Activated B cell treated with CpG ODN at 0.5 μM for 24 hours (primary cell): Measurements from ENCODE around the gene ABCA7. TPM values are rescaled to one million over a fixed set of nuclear protein-coding genes. Genes with fewer than 3 reads are reported as not detected.

Experiments
- ATAC-seq: fragments of 200-7000 bp; cut with Tn5 transposase; one replicate; pipeline ENCODE4 v1.10.0; 2021; ENCODE audit warnings: low read depth, mild to moderate bottlenecking, moderate library complexity
- CTCF ChIA-PET: fragments of 350-600 bp; sonication (Branson Sonifier 250); formaldehyde crosslinking; loops from one replicate; lab custom pipeline; 2021; ENCODE audit warnings: antibody characterized with exemption; lab: Charles Lee
- POLR2A ChIA-PET: fragments of 350-600 bp; sonication (Branson Sonifier 250); formaldehyde crosslinking; loops from one replicate; lab custom pipeline; 2021; ENCODE audit warnings: antibody characterized with exemption; lab: Charles Lee
- DNase-seq: peaks from one replicate; pipeline ENCODE4 v3.0.0; 2022
- H3K27ac Mint-ChIP-seq: one replicate; pipeline ENCODE4 v1.8.0; 2020; ENCODE audit warnings: mixed read lengths
- H3K27me3 Mint-ChIP-seq: one replicate; pipeline ENCODE4 v1.8.0; 2021; ENCODE audit warnings: mixed read lengths
- H3K36me3 Mint-ChIP-seq: one replicate; pipeline ENCODE4 v1.8.0; 2021; ENCODE audit warnings: low read depth, mixed read lengths
- H3K4me1 Mint-ChIP-seq: one replicate; pipeline ENCODE4 v1.8.0; 2021; ENCODE audit warnings: mixed read lengths
- H3K4me3 Mint-ChIP-seq: one replicate; pipeline ENCODE4 v1.8.0; 2020; ENCODE audit warnings: mild to moderate bottlenecking, mixed read lengths
- H3K9me3 Mint-ChIP-seq: one replicate; pipeline ENCODE4 v1.8.0; 2020; ENCODE audit warnings: mixed read lengths
- CTCF ChIP-seq: fragments of 200-600 bp; IDR thresholded peaks from one replicate; pipeline ENCODE4 v1.8.0; 2022; ENCODE audit warnings: antibody characterized with exemption, mild to moderate bottlenecking
- intact Hi-C: fragments of 100-400 bp; cut with micrococcal nuclease; formaldehyde crosslinking; loops from one replicate; pipeline ENCODE4 v1.15.1; 2024
- total RNA-seq: library from RNA; stranded (reverse); gene quantifications from 2 replicates; pipeline ENCODE4 v1.2.3, GENCODE V29; 2022

The ABCA7 gene
- total RNA-seq, 1 donor from 2014 or later: 188 TPM

GRCh38 chr19:1057176-1057855 is 17.4 kb downstream of the ABCA7 start:
- Mint-ChIP-seq H3K27me3 (no peaks in the 10 kb centered on the region), H3K36me3 (peaks cover 52% of the 10 kb centered on the region), H3K4me1 (peaks cover 23% of the 10 kb centered on the region), H3K4me3 (no peak overlapping the region), H3K9me3 (peaks cover 6% of the 10 kb centered on the region), H3K27ac (peak overlapping the region; percentile 83)
- intact Hi-C loops: loop anchor here (2.0 kb wide), 2 partner anchors 17 to 29 kb away; partner anchors contain the start of gene ABCA7
- ATAC-seq: peak; percentile 70
- ChIA-PET POLR2A (interaction anchor here (0.5 to 3.6 kb wide), 11 partner anchors 10 to 212 kb away, joined by 3 to 25 read pairs (median 5); partner anchors contain the start of genes ABCA7, ARHGAP45 and CIRBP), CTCF (interaction anchor here (0.6 to 2.6 kb wide), 6 partner anchors 9 to 56 kb away, joined by 3 to 13 read pairs (median 4); partner anchors contain the start of genes ARHGAP45 and GPX4)
- no peak for TF ChIP-seq CTCF
- no peak for DNase-seq

- CTCF ChIA-PET: interaction anchor here (0.6 to 2.6 kb wide), 5 partner anchors 9 to 55 kb away, joined by 3 to 13 read pairs (median 5); partner anchors contain the start of genes ARHGAP45 and GPX4
- Mint-ChIP-seq H3K36me3 (peaks cover 49% of the 10 kb centered on the region), H3K27ac (peak overlapping the region; percentile 83), H3K4me1 (peaks cover 23% of the 10 kb centered on the region), H3K4me3 (no peak overlapping the region), H3K9me3 (peaks cover 6% of the 10 kb centered on the region), H3K27me3 (no peaks in the 10 kb centered on the region)
- POLR2A ChIA-PET: interaction anchor here (0.5 to 3.6 kb wide), 9 partner anchors 9 to 211 kb away, joined by 3 to 25 read pairs (median 6); partner anchors contain the start of genes ABCA7, ARHGAP45 and CIRBP
- TF ChIP-seq CTCF: no peak
- DNase-seq (no peak), ATAC-seq (peak; percentile 38)
- intact Hi-C loops: no loop called here
Measured at GRCh38 chr19:1058112-1058511, 18.2 kb downstream of the ABCA7 start.

DNA sequence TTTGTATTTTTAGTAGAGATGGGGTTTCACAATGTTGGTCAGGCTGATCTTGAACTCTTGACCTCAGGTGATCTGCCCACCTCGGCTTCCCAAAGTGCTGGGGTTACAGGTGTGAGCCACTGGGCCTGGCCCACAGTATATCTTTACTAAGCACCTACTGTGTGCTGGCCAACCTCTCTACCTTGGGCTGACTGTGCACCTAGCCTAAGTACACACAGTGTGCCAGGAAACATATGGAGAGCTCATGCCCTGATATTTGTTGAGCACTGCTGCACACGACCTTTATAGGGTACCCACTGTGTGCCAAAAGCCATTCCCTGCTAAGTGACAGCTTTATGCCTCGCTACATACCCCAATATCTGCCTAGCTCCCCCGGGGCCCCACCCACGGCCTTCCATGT is 20.8 kb downstream of the ABCA7 start:
- DNase-seq (no peak), ATAC-seq (no peak)
- ChIA-PET POLR2A (interaction anchor here (0.6 to 1.4 kb wide), 6 partner anchors 12 to 146 kb away, joined by 3 to 9 read pairs (median 3); no protein-coding TSS in a partner anchor), CTCF (no interaction called here)
- Mint-ChIP-seq H3K9me3 (peaks cover 6% of the 10 kb centered on the region), H3K4me3 (no peak overlapping the region), H3K4me1 (peaks cover 39% of the 10 kb centered on the region), H3K27ac (no peak overlapping the region), H3K36me3 (peaks cover 36% of the 10 kb centered on the region), H3K27me3 (no peaks in the 10 kb centered on the region)
- intact Hi-C loops: no loop called here
- no peak for TF ChIP-seq CTCF

DNA sequence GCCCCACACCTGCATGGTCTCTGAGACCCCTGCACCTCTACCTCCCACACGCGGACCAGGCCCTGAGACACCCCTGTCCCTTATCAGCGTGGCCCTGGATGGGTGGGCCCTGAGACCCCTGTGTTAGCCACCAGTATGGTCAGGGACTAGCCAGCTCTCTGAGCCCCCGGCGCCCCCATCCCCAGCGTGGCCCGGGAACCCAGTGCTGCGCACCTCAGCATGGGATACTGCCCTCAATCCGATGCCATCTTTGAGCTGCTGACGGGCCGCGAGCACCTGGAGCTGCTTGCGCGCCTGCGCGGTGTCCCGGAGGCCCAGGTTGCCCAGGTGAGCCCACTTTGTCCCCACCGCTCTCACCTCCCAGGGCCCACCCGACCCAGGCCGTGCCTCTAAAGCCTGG is 22.1 kb downstream of the ABCA7 start:
- ATAC-seq (no peak), DNase-seq (no peak)
- H3K4me3 Mint-ChIP-seq: no peak overlapping the region
- TF ChIP-seq CTCF: no peak
- H3K36me3 Mint-ChIP-seq: peaks cover 24% of the 10 kb centered on the region
- H3K27ac Mint-ChIP-seq: no peak overlapping the region
- no peaks in the 10 kb centered on the region for H3K9me3 Mint-ChIP-seq
- CTCF ChIA-PET: interaction anchor here (1.0 kb wide), 1 partner anchor 51 kb away, joined by 3 read pairs; no protein-coding TSS in a partner anchor
- POLR2A ChIA-PET: interaction anchor here (0.5 to 1.2 kb wide), 2 partner anchors 14 to 22 kb away, joined by 3 to 5 read pairs; partner anchors contain the start of gene ABCA7
- intact Hi-C loops: no loop called here
- no peaks in the 10 kb centered on the region for H3K27me3 Mint-ChIP-seq
- H3K4me1 Mint-ChIP-seq: peaks cover 42% of the 10 kb centered on the region
